ENCODE measurements around the gene VPS25.

DNA sequence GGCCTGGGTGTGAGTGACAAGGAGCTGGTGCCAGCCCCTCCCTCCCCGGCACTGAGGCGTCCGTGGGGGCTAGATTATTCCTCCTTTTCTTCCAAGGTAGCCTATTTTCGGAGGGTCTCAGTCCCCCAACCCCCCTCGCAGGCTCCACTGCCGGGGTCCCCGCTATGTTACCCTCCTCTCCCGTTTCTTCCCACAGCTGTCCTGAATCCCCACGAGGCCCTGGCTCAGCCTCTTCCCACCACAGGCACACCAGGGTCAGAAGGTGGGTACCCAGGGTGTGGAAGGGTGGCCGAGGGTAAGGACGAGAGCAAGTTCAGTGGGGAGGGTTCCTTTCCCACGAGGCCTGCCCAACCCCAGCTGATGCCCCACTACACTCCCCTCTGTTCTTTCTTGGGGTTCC, 11.6 kb upstream of the VPS25 start:
- TF ChIP-seq CTCF (IDR thresholded peaks at IDR 0.05) (no peak), POLR2A (IDR thresholded peaks at IDR 0.05) (no peak)
